Measurements from ENCODE around the gene WWTR1. TPM values are rescaled to one million over a fixed set of nuclear protein-coding genes. Genes with fewer than 3 reads are reported as not detected.

WWTR1 gene
- total and polyA plus RNA-seq, 2 donors (not counting 3 experiments of a cell fraction or from before 2014, with no cell fraction given): 210 to 341 TPM

GRCh38 chr3:149538371-149538770, 119.5 kb downstream of the WWTR1 start:
- H3K4me1 ChIP-seq (ENCODE audit: control insufficient read depth, extremely low read depth, insufficient read depth, low read length): peaks cover 83% of the 10 kb centered on the region
- ChIA-PET CTCF (no interaction called here), POLR2A (no interaction called here)
- no TSS peak for BruUV-seq (replicated peaks)
- no peak overlapping the region for H3K4me2 ChIP-seq (ENCODE audit: insufficient read depth, low read length)
- dilution Hi-C loops (cut with MboI; ENCODE audit: extremely low pct_ligation_motif_present, low sequenced_read_pairs): no loop called here
- H3K27ac ChIP-seq (ENCODE audit: insufficient read depth, low read depth, low read length): no peak overlapping the region
- H3K4me3 ChIP-seq (replicated peaks in 1 of 3; ENCODE audit: insufficient read depth in 1 of 3, low read depth in 1 of 3, low read length in 3 of 3): no peak overlapping the region
- H3K36me3 ChIP-seq (ENCODE audit: control insufficient read depth in 2 of 2, extremely low read depth in 1 of 2, insufficient read depth in 2 of 2, low read length in 2 of 2): peaks cover 13 to 20% of the 10 kb centered on the region in 2 experiments
- FAIRE-seq (no peak), DNase-seq (ENCODE audit: low read depth, low spot score) (no peak)
- intact Hi-C loops (cut with micrococcal nuclease): no loop called here
- peaks cover 85% of the 10 kb centered on the region for H3K79me2 ChIP-seq (ENCODE audit: control insufficient read depth, insufficient read depth, low read length)
- no peak overlapping the region for H3K9ac ChIP-seq (replicated peaks; ENCODE audit: extremely low read depth, insufficient read depth, low read length)
- no peaks in the 10 kb centered on the region for H3K9me3 ChIP-seq (replicated peaks; ENCODE audit: control insufficient read depth, insufficient read depth, low read length)
- H3K27me3 ChIP-seq (ENCODE audit: control insufficient read depth in 2 of 2, insufficient read depth in 2 of 2, low read length in 2 of 2): no peaks in the 10 kb centered on the region
- no peak overlapping the region for H2AFZ ChIP-seq (ENCODE audit: low read depth, low read length)
- H4K20me1 ChIP-seq (replicated peaks; ENCODE audit: control insufficient read depth, extremely low read depth, insufficient read depth, low read length): no peaks in the 10 kb centered on the region
- no peaks in the 10 kb centered on the region for H3K9me1 ChIP-seq (replicated peaks; ENCODE audit: control insufficient read depth, extremely low read depth, insufficient read depth, low read length)
- no peak for TF ChIP-seq FOS (IDR thresholded peaks at IDR 0.05; ENCODE audit: borderline replicate concordance, insufficient read depth, low read length)
- no peak for TF ChIP-seq POLR2A (IDR thresholded peaks at IDR 0.05; ENCODE audit: low read depth, low read length)
- peak; percentile 5 for TF ChIP-seq POLR2AphosphoS5 (IDR thresholded peaks at IDR 0.05; ENCODE audit: insufficient read depth, low read depth, low read length)

- intact Hi-C loops (cut with micrococcal nuclease): no loop called here
- peak overlapping the region; percentile 7 for H3K9ac ChIP-seq (replicated peaks; ENCODE audit: extremely low read depth, insufficient read depth, low read length)
Measured at GRCh38 chr3:149536429-149536828, 121.4 kb downstream of the WWTR1 start.

More at GRCh38 chr3:149536429-149536828, 121.4 kb downstream of the WWTR1 start:
- Histone ChIP-seq H3K27ac (ENCODE audit: insufficient read depth, low read depth, low read length) (peak overlapping the region; percentile 20), H3K36me3 (ENCODE audit: control insufficient read depth in 2 of 2, extremely low read depth in 1 of 2, insufficient read depth in 2 of 2, low read length in 2 of 2) (peaks cover 8 to 14% of the 10 kb centered on the region in 2 experiments), H2AFZ (ENCODE audit: low read depth, low read length) (no peak overlapping the region), H3K4me3 (replicated peaks in 1 of 3; ENCODE audit: insufficient read depth in 1 of 3, low read depth in 1 of 3, low read length in 3 of 3) (no peak overlapping the region), H3K4me1 (ENCODE audit: control insufficient read depth, extremely low read depth, insufficient read depth, low read length) (peaks cover 79% of the 10 kb centered on the region), H4K20me1 (replicated peaks; ENCODE audit: control insufficient read depth, extremely low read depth, insufficient read depth, low read length) (no peaks in the 10 kb centered on the region), H3K27me3 (ENCODE audit: control insufficient read depth in 2 of 2, insufficient read depth in 2 of 2, low read length in 2 of 2) (no peaks in the 10 kb centered on the region), H3K9me3 (replicated peaks; ENCODE audit: control insufficient read depth, insufficient read depth, low read length) (no peaks in the 10 kb centered on the region), H3K4me2 (ENCODE audit: insufficient read depth, low read length) (peak overlapping the region; percentile 13), H3K79me2 (ENCODE audit: control insufficient read depth, insufficient read depth, low read length) (peaks cover 92% of the 10 kb centered on the region), H3K9me1 (replicated peaks; ENCODE audit: control insufficient read depth, extremely low read depth, insufficient read depth, low read length) (no peaks in the 10 kb centered on the region)
- ChIA-PET POLR2A (interaction anchor here (0.7 to 0.8 kb wide), 4 partner anchors 37 to 124 kb away, joined by 3 read pairs; no protein-coding TSS in a partner anchor), CTCF (interaction anchor here (1.0 to 1.1 kb wide), 2 partner anchors 9 to 56 kb away, joined by 3 to 5 read pairs; no protein-coding TSS in a partner anchor)
- no peak for DNase-seq (ENCODE audit: low read depth, low spot score)
- TF ChIP-seq CTCF (IDR thresholded peaks at IDR 0.05; ENCODE audit: extremely low read depth in 1 of 2, insufficient read depth in 1 of 2, low read depth in 1 of 2, low read length in 2 of 2): no peak
- no peak for TF ChIP-seq POLR2AphosphoS5 (IDR thresholded peaks at IDR 0.05; ENCODE audit: insufficient read depth, low read depth, low read length)
- no peak for TF ChIP-seq MYC (IDR thresholded peaks at IDR 0.05; ENCODE audit: low read depth, low read length)
- no peak for TF ChIP-seq GATA2 (IDR thresholded peaks at IDR 0.05; ENCODE audit: insufficient read depth, insufficient read length, low read depth, low read length)
- TF ChIP-seq EZH2 (IDR thresholded peaks at IDR 0.05; ENCODE audit: borderline replicate concordance, low read depth, low read length, severe bottlenecking): no peak
- TF ChIP-seq POLR2A (IDR thresholded peaks at IDR 0.05; ENCODE audit: low read depth, low read length): no peak
- no peak for TF ChIP-seq MAX (IDR thresholded peaks at IDR 0.05; ENCODE audit: insufficient read depth, insufficient read length)
- TF ChIP-seq JUN (IDR thresholded peaks at IDR 0.05; ENCODE audit: borderline replicate concordance, insufficient read depth, insufficient read length, low read depth): no peak
- no peak for TF ChIP-seq FOS (IDR thresholded peaks at IDR 0.05; ENCODE audit: borderline replicate concordance, insufficient read depth, low read length)
- no peak for FAIRE-seq
- BruUV-seq (replicated peaks): no TSS peak
- dilution Hi-C loops (cut with MboI; ENCODE audit: extremely low pct_ligation_motif_present, low sequenced_read_pairs): no loop called here
